ENCODE data around the gene SEPTIN8. TPM values are rescaled to one million over a fixed set of nuclear protein-coding genes. Genes with fewer than 3 reads are reported as not detected.

SEPTIN8 gene
- total RNA-seq, 2 experiments from 2014 or later = 21.2 to 22.2 TPM

DNA sequence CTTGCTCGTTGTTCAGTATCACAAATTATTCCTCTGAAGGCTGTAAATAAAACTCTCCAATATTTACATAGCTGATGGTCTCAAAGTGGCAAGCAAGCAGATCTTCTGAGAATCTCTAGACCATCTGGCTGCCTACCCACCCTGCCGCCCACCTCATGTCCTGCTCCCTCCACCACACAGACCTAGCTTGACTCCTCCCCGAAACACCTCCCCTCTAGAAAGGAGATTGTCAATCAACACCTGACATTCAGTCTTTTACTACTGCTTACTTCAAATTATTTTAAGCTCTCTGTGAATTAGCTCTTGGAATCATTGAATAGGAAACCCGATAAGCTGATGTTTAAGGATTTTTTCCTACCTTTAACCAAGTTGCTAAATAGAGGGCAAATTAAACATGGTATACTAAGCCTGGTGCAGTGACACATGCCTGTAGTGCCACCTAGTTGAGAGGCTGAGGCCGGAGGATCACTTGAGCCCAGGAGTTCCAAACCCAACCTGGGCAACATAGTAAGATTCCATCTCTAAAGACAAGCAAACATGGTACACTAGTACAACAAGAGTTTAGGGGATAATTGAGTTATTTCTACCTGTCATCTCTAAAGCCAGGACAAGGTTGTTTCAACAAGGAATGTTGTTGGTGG, 25.1 kb upstream of the SEPTIN8 start:
- DNase-seq = no peak
- H3K27ac Mint-ChIP-seq = no peak overlapping the region
- H3K4me1 Mint-ChIP-seq = no peaks in the 10 kb centered on the region
- H3K27me3 Mint-ChIP-seq = peaks cover 35% of the 10 kb centered on the region
- no peak overlapping the region for H3K4me3 Mint-ChIP-seq
- H3K9me3 Mint-ChIP-seq = no peaks in the 10 kb centered on the region
- H3K36me3 Mint-ChIP-seq = no peaks in the 10 kb centered on the region

DNA sequence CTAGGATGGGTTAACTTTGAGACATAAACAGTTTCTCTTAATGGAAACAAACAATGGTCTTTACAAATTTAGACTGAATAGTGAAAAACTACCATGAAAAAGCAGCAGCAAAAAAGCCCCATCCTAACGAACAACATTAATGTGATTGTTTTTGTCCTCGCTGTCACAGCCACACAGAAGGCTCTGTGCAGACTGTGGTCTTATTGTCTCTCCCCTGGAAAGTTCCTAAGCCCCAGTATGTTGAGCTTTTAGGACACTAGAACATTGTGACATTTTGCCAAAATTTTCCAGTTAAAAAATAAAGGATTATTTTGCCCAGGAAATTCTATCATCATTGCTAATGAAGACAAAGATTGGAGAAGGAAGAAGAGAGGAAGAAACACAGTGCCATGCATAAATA, 23.5 kb upstream of the SEPTIN8 start:
- Mint-ChIP-seq H3K36me3 (no peaks in the 10 kb centered on the region), H3K4me1 (no peaks in the 10 kb centered on the region), H3K4me3 (no peak overlapping the region), H3K27ac (no peak overlapping the region), H3K27me3 (peaks cover 35% of the 10 kb centered on the region), H3K9me3 (no peaks in the 10 kb centered on the region)
- DNase-seq = no peak

DNA sequence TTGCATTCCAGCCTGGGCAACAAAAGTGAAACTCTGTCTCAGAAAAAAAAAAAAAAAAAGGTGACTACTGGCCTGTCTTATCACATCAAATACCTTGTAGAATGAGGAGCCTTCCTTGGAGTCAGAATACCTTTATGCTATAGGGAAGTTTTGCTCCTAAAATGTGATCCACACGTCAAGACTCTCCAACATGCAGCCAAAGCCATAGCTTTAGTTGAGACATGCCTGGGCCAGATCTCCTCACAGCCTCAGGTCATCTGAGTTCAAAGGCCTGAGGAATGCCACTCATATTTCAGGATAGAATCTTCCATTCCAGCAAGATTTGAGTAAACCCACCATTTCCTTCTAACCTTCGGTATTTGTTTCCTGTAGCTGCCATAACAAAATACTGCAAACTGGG, 22.4 kb upstream of the SEPTIN8 start:
- Mint-ChIP-seq H3K4me1 (no peaks in the 10 kb centered on the region), H3K4me3 (no peak overlapping the region), H3K36me3 (no peaks in the 10 kb centered on the region), H3K9me3 (no peaks in the 10 kb centered on the region), H3K27ac (no peak overlapping the region), H3K27me3 (peaks cover 39% of the 10 kb centered on the region)
- no peak for DNase-seq

DNA sequence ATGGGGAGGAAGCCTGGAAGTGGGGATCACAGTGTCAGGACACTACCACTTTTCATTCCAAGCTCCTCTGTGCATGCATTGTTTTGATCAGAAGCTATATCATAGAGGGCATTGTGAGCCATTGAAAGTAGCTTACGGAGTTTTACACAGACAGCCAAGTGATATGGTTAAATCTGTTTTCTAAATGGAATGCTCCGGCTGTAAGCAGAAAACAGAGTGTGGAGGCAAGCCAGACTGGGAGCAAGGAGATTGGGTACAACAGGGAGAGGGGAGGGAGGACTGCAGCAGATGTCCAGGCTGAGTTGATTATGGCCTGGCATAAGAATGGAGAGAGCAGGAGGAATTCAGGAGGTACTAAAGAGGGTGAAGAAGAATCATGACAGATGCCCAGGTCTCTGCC, 20.6 kb upstream of the SEPTIN8 start:
- Mint-ChIP-seq H3K4me3 (no peak overlapping the region), H3K36me3 (no peaks in the 10 kb centered on the region), H3K27me3 (peaks cover 28% of the 10 kb centered on the region), H3K9me3 (no peaks in the 10 kb centered on the region), H3K27ac (no peak overlapping the region), H3K4me1 (no peaks in the 10 kb centered on the region)
- DNase-seq = no peak

- no peak overlapping the region for H3K27ac Mint-ChIP-seq
- no peaks in the 10 kb centered on the region for H3K9me3 Mint-ChIP-seq
- H3K4me1 Mint-ChIP-seq = no peaks in the 10 kb centered on the region
- H3K36me3 Mint-ChIP-seq = no peaks in the 10 kb centered on the region
- DNase-seq = no peak
- H3K27me3 Mint-ChIP-seq = peaks cover 27% of the 10 kb centered on the region
- H3K4me3 Mint-ChIP-seq = no peak overlapping the region
Observed at GRCh38 chr5:132791026-132791425, 14.0 kb upstream of the SEPTIN8 start.

- Mint-ChIP-seq H3K4me1 (no peaks in the 10 kb centered on the region), H3K4me3 (no peak overlapping the region), H3K27ac (no peak overlapping the region), H3K36me3 (no peaks in the 10 kb centered on the region), H3K9me3 (no peaks in the 10 kb centered on the region), H3K27me3 (peaks cover 24% of the 10 kb centered on the region)
- no peak for DNase-seq
Observed at GRCh38 chr5:132790201-132790865, 13.3 kb upstream of the SEPTIN8 start.

DNA sequence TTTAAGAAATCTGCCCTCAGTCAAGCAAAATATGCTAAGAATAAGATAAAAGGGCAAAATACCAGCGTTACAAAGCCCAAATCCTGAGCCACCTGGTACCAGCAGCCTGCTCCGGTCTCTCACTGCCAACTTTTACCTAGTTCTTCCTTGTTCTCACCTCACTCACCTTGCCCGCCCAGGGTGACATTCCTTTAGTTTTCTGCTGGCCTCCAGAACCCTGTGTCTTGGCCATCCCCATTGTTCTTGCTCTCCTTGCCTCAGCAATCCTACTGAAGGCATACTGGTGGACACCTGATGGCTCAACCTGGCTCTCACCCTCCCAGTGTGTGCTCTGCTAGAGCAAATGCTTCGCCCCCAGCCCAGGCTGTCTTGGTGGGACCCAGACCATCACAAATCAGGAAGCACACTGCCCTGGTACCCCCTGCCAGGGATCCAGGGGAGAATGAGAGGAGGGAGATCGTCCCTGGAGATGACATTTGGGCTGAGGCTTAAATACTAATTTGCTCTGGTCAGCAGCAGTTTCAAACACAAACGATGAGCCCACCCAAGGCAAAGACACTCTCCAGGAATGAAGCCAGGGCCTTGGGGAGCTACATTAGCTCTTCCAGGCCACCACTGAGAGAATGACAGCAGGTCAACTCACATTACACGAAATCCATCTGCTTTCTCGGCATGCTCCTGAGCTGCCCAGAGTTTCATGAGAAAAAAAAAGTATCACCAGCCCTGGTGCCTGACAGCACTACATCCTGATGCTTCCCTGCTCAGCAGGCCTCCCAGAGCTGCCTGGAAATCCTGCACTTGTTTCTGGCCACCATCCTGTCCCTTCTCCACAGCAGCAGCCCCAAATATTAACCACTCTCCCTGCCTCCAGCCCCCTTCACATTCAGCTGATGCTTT, 12.2 kb upstream of the SEPTIN8 start:
- Mint-ChIP-seq H3K4me1 (peaks cover 2% of the 10 kb centered on the region), H3K4me3 (no peak overlapping the region), H3K36me3 (no peaks in the 10 kb centered on the region), H3K9me3 (no peaks in the 10 kb centered on the region), H3K27me3 (peaks cover 23% of the 10 kb centered on the region), H3K27ac (no peak overlapping the region)
- DNase-seq = no peak

- Mint-ChIP-seq H3K27me3 (peaks cover 21% of the 10 kb centered on the region), H3K9me3 (no peaks in the 10 kb centered on the region), H3K4me1 (peaks cover 2% of the 10 kb centered on the region), H3K4me3 (no peak overlapping the region), H3K27ac (no peak overlapping the region), H3K36me3 (no peaks in the 10 kb centered on the region)
- DNase-seq = no peak
Observed at GRCh38 chr5:132788508-132788907, 11.5 kb upstream of the SEPTIN8 start.

DNA sequence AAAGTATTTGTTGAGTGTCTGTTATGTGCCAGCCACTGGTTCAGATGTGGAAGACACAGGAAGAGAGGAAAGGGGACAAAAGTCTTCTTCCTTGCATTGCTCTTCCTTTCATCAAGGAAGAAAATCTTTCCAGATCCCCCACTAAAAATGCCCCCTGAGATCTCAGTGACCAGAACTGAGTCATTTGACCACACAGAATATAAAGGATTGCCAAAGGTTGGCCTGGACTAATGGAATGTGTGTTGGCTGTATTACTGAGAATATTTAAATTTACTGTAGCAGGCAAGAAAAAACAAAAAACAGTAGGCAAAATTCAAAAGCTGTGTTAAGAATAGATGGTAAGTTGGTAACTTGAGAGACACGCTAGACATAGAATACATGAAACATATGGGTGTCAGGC, 10.0 kb upstream of the SEPTIN8 start:
- DNase-seq = no peak
- Mint-ChIP-seq H3K27me3 (peaks cover 26% of the 10 kb centered on the region), H3K36me3 (no peaks in the 10 kb centered on the region), H3K27ac (no peak overlapping the region), H3K4me1 (peaks cover 2% of the 10 kb centered on the region), H3K4me3 (no peak overlapping the region), H3K9me3 (no peaks in the 10 kb centered on the region)

DNA sequence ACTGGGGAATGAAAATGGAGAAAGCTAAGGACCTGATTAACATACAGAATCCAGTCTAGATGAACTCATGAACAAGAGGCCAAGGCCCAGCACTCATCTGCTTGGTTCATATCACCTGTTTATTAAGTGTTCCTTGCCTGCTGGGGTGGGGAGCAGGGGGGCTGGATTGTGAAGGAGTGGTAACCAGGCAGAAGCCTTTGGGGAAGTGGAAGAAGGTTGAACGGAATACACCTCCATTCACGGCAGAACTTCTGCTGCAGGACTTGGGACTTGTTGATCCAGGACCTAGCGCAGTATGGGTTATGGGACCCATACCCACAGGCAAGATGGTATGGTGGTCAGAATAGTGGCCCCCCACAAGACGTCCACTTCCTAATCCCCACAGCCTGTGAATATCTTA, 8.8 kb upstream of the SEPTIN8 start:
- DNase-seq = no peak
- H3K36me3 Mint-ChIP-seq = no peaks in the 10 kb centered on the region
- no peak overlapping the region for H3K27ac Mint-ChIP-seq
- peaks cover 36% of the 10 kb centered on the region for H3K27me3 Mint-ChIP-seq
- no peaks in the 10 kb centered on the region for H3K9me3 Mint-ChIP-seq
- no peak overlapping the region for H3K4me3 Mint-ChIP-seq
- H3K4me1 Mint-ChIP-seq = peaks cover 6% of the 10 kb centered on the region

DNA sequence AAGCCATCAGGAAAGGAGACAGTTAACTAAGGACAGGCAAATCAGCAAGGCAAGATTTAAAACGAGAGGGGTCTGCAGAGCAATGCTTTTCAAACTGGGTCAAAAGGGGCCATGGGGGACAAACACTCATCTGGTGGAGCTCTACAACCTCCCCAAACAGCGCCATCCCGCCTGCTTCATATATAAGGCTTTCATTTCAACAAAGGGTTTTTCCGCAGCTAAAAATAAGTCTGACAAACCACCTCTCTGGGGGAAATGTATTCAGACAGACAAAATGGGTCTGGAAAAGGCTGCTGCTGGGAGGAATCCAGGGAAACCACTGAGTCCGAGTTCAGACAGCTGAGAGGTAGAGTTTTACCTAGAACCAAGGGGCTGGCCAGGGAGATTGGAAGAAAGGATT, 8.3 kb upstream of the SEPTIN8 start:
- no peak for DNase-seq
- Mint-ChIP-seq H3K9me3 (no peaks in the 10 kb centered on the region), H3K4me1 (peaks cover 7% of the 10 kb centered on the region), H3K27me3 (peaks cover 36% of the 10 kb centered on the region), H3K4me3 (no peak overlapping the region), H3K36me3 (no peaks in the 10 kb centered on the region), H3K27ac (no peak overlapping the region)

DNA sequence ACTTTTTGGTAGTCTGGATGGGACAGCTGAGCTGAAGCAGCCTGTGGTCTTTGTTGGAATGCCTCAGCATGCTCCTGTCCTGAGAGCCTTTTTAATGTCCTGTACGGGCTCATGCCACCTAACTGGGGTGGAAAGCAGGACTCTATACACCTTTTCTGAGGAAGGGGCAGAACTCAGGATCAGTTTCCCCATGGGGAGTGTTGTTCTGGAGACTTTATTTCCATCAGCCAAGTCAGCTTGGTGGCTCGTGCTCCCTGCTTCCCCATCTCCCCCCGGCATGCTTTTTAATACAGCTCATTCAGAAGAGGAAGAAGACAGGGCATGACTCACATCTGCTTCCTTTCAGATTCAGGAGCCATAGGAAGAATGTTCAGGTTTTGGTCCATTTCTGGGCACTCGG, 5.1 kb upstream of the SEPTIN8 start:
- Mint-ChIP-seq H3K4me1 (peaks cover 12% of the 10 kb centered on the region), H3K36me3 (no peaks in the 10 kb centered on the region), H3K27me3 (peaks cover 58% of the 10 kb centered on the region), H3K27ac (no peak overlapping the region), H3K4me3 (no peak overlapping the region), H3K9me3 (no peaks in the 10 kb centered on the region)
- DNase-seq = no peak

DNA sequence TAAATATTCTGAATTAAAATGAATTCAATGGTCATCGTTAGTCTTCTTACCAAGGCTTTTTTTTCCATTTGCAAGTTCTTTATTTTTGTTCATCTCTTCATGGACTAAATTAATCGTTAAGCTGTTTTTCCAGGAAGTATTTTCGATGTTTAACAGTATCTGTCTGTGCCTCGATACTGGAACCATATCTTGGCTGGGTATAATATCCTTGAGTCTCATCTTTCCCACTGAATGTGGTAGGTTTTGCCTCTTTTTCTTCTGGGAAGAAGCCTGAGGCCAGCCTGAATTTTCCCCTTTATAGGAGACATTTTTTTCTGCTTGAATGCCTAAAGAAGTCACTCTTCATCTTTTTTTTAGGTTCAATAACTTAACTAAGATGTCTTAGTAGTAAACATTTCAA, 4.0 kb upstream of the SEPTIN8 start:
- Mint-ChIP-seq H3K4me1 (peaks cover 14% of the 10 kb centered on the region), H3K27me3 (peaks cover 58% of the 10 kb centered on the region), H3K9me3 (no peaks in the 10 kb centered on the region), H3K27ac (no peak overlapping the region), H3K36me3 (no peaks in the 10 kb centered on the region), H3K4me3 (no peak overlapping the region)
- DNase-seq = no peak

- no peaks in the 10 kb centered on the region for H3K9me3 Mint-ChIP-seq
- H3K27me3 Mint-ChIP-seq = peaks cover 58% of the 10 kb centered on the region
- H3K4me3 Mint-ChIP-seq = no peak overlapping the region
- no peak for DNase-seq
- no peak overlapping the region for H3K27ac Mint-ChIP-seq
- H3K4me1 Mint-ChIP-seq = peaks cover 15% of the 10 kb centered on the region
- H3K36me3 Mint-ChIP-seq = no peaks in the 10 kb centered on the region
Observed at GRCh38 chr5:132780577-132780976, 3.5 kb upstream of the SEPTIN8 start.

GRCh38 chr5:132779961-132780360, 2.9 kb upstream of the SEPTIN8 start:
- H3K36me3 Mint-ChIP-seq = no peaks in the 10 kb centered on the region
- no peak overlapping the region for H3K4me3 Mint-ChIP-seq

More at GRCh38 chr5:132779961-132780360, 2.9 kb upstream of the SEPTIN8 start:
- Mint-ChIP-seq H3K27ac (no peak overlapping the region), H3K4me1 (peaks cover 13% of the 10 kb centered on the region), H3K9me3 (no peaks in the 10 kb centered on the region), H3K27me3 (peaks cover 54% of the 10 kb centered on the region)
- DNase-seq = no peak
